Femur (tissue), 1 donor: ENCODE results near the gene PGAP2.
"Not testable (repeated sequence)": the region's sequence is repeated elsewhere in the genome, so short reads cannot be mapped to it uniquely, and the experiment has no call there.

Source experiments
- DNase-seq: peaks from one replicate; pipeline ENCODE4 v3.0.0-alpha.2; 2017

The PGAP2 gene

GRCh38 chr11:3859373-3859881 lies 51.1 kb downstream of the PGAP2 start:
- peak; percentile 69 for DNase-seq

GRCh38 chr11:3860375-3860774 lies 52.0 kb downstream of the PGAP2 start:
- no peak for DNase-seq

GRCh38 chr11:3860898-3861393 lies 52.6 kb downstream of the PGAP2 start:
- not testable (repeated sequence) for DNase-seq

GRCh38 chr11:3861683-3862082 lies 53.3 kb downstream of the PGAP2 start:
- peak; percentile 39 for DNase-seq

- DNase-seq: no peak
Measured at GRCh38 chr11:3865388-3866193, 57.2 kb downstream of the PGAP2 start.

- DNase-seq: no peak
Measured at GRCh38 chr11:3866206-3866605, 57.8 kb downstream of the PGAP2 start.

- no peak for DNase-seq
Measured at GRCh38 chr11:3866836-3867208, 58.5 kb downstream of the PGAP2 start.

- no peak for DNase-seq
Measured at GRCh38 chr11:3867209-3868091, 59.1 kb downstream of the PGAP2 start.

- DNase-seq: no peak
Measured at GRCh38 chr11:3873712-3874349, 65.5 kb downstream of the PGAP2 start.
